HG03432 (cell line): ENCODE results near the gene PLEKHA1.

Source experiments
- ATAC-seq: cut with Tn5 transposase; IDR thresholded peaks from one replicate; pipeline ENCODE4 v1.9.1; 2021; ENCODE audit warnings: mild to moderate bottlenecking, moderate library complexity; ENCODE audit not compliant: unreplicated experiment

PLEKHA1 gene

GRCh38 chr10:122375679-122376160 lies 1.2 kb downstream of the PLEKHA1 start:
- ATAC-seq: no peak

GRCh38 chr10:122376364-122376961 lies 2.0 kb downstream of the PLEKHA1 start:
- no peak for ATAC-seq

GRCh38 chr10:122379041-122379440 lies 4.5 kb downstream of the PLEKHA1 start:
- ATAC-seq: no peak

GRCh38 chr10:122379537-122379936 lies 5.0 kb downstream of the PLEKHA1 start:
- no peak for ATAC-seq

GRCh38 chr10:122380703-122381102 lies 6.2 kb downstream of the PLEKHA1 start:
- ATAC-seq: no peak

GRCh38 chr10:122381680-122382079 lies 7.2 kb downstream of the PLEKHA1 start:
- no peak for ATAC-seq

GRCh38 chr10:122386514-122386913 lies 12.0 kb downstream of the PLEKHA1 start:
- no peak for ATAC-seq

- ATAC-seq: no peak
Measured at GRCh38 chr10:122387572-122387971, 13.1 kb downstream of the PLEKHA1 start.

GRCh38 chr10:122388287-122388997 lies 13.9 kb downstream of the PLEKHA1 start:
- no peak for ATAC-seq

- ATAC-seq: no peak
Measured at GRCh38 chr10:122390271-122390670, 15.8 kb downstream of the PLEKHA1 start.

GRCh38 chr10:122390679-122391078 lies 16.2 kb downstream of the PLEKHA1 start:
- ATAC-seq: no peak

- no peak for ATAC-seq
Measured at GRCh38 chr10:122391875-122392274, 17.4 kb downstream of the PLEKHA1 start.

- ATAC-seq: no peak
Measured at GRCh38 chr10:122392835-122393234, 18.3 kb downstream of the PLEKHA1 start.

- ATAC-seq: no peak
Measured at GRCh38 chr10:122393288-122393687, 18.8 kb downstream of the PLEKHA1 start.

- no peak for ATAC-seq
Measured at GRCh38 chr10:122402548-122403131, 28.1 kb downstream of the PLEKHA1 start.

- no peak for ATAC-seq
Measured at GRCh38 chr10:122404576-122404975, 30.1 kb downstream of the PLEKHA1 start.

GRCh38 chr10:122407375-122408125 lies 33.0 kb downstream of the PLEKHA1 start:
- no peak for ATAC-seq

- no peak for ATAC-seq
Measured at GRCh38 chr10:122413327-122413726, 38.8 kb downstream of the PLEKHA1 start.

- no peak for ATAC-seq
Measured at GRCh38 chr10:122417667-122418066, 43.2 kb downstream of the PLEKHA1 start.

- no peak for ATAC-seq
Measured at GRCh38 chr10:122419016-122419415, 44.5 kb downstream of the PLEKHA1 start.

- ATAC-seq: no peak
Measured at GRCh38 chr10:122419876-122420623, 45.5 kb downstream of the PLEKHA1 start.
